ENCODE results near the gene BMPR2.
"Not testable (repeated sequence)": the region's sequence is repeated elsewhere in the genome, so short reads cannot be mapped to it uniquely, and the experiment has no call there.

BMPR2 gene

GRCh38 chr2:202545931-202546330 is 169.8 kb downstream of the BMPR2 start:
- Mint-ChIP-seq H3K27me3 (ENCODE audit: low read depth, poor library complexity) (no peaks in the 10 kb centered on the region), H3K4me3 (no peak overlapping the region), H3K9me3 (no peaks in the 10 kb centered on the region), H3K4me1 (no peaks in the 10 kb centered on the region), H3K36me3 (ENCODE audit: low read depth) (peaks cover 47% of the 10 kb centered on the region), H3K27ac (no peak overlapping the region)
- DNase-seq = no peak
- TF ChIP-seq CTCF (IDR thresholded peaks at IDR 0.05) = no peak

- DNase-seq; H3K4me1 Mint-ChIP-seq; H3K27me3 Mint-ChIP-seq (ENCODE audit: low read depth, poor library complexity); H3K27ac Mint-ChIP-seq; H3K9me3 Mint-ChIP-seq; H3K4me3 Mint-ChIP-seq: not testable (repeated sequence)
- peaks cover 42% of the 10 kb centered on the region for H3K36me3 Mint-ChIP-seq (ENCODE audit: low read depth)
Measured at GRCh38 chr2:202546499-202547141, 170.5 kb downstream of the BMPR2 start.

- Mint-ChIP-seq H3K27ac (peak overlapping the region; percentile 22), H3K4me1 (no peaks in the 10 kb centered on the region), H3K9me3 (no peaks in the 10 kb centered on the region)
Measured at GRCh38 chr2:202548240-202548639, 172.1 kb downstream of the BMPR2 start.

GRCh38 chr2:202551000-202551399 is 174.9 kb downstream of the BMPR2 start:
- peaks cover 55% of the 10 kb centered on the region for H3K36me3 Mint-ChIP-seq (ENCODE audit: low read depth)
- H3K27ac Mint-ChIP-seq; H3K9me3 Mint-ChIP-seq; H3K4me1 Mint-ChIP-seq; H3K4me3 Mint-ChIP-seq; DNase-seq; H3K27me3 Mint-ChIP-seq (ENCODE audit: low read depth, poor library complexity): not testable (repeated sequence)

More at GRCh38 chr2:202548240-202548639, 172.1 kb downstream of the BMPR2 start:
- no peaks in the 10 kb centered on the region for H3K27me3 Mint-ChIP-seq (ENCODE audit: low read depth, poor library complexity)
- DNase-seq = no peak
- no peak for TF ChIP-seq CTCF (IDR thresholded peaks at IDR 0.05)
- no peak overlapping the region for H3K4me3 Mint-ChIP-seq
- H3K36me3 Mint-ChIP-seq (ENCODE audit: low read depth) = peaks cover 49% of the 10 kb centered on the region

- H3K4me1 Mint-ChIP-seq = peaks cover 5% of the 10 kb centered on the region
- no peaks in the 10 kb centered on the region for H3K27me3 Mint-ChIP-seq (ENCODE audit: low read depth, poor library complexity)
- no peaks in the 10 kb centered on the region for H3K9me3 Mint-ChIP-seq
- no peak overlapping the region for H3K4me3 Mint-ChIP-seq
- TF ChIP-seq CTCF (IDR thresholded peaks at IDR 0.05) = no peak
- H3K27ac Mint-ChIP-seq = no peak overlapping the region
- no peak for DNase-seq
- peaks cover 54% of the 10 kb centered on the region for H3K36me3 Mint-ChIP-seq (ENCODE audit: low read depth)
Measured at GRCh38 chr2:202555356-202555755, 179.2 kb downstream of the BMPR2 start.

- no peak for DNase-seq
- Mint-ChIP-seq H3K27me3 (ENCODE audit: low read depth, poor library complexity) (no peaks in the 10 kb centered on the region), H3K27ac (no peak overlapping the region), H3K36me3 (ENCODE audit: low read depth) (peaks cover 56% of the 10 kb centered on the region), H3K9me3 (no peaks in the 10 kb centered on the region), H3K4me3 (no peak overlapping the region), H3K4me1 (peaks cover 5% of the 10 kb centered on the region)
- no peak for TF ChIP-seq CTCF (IDR thresholded peaks at IDR 0.05)
Measured at GRCh38 chr2:202560200-202560599, 184.1 kb downstream of the BMPR2 start.

- H3K27me3 Mint-ChIP-seq (ENCODE audit: low read depth, poor library complexity) = no peaks in the 10 kb centered on the region
- no peak overlapping the region for H3K27ac Mint-ChIP-seq
- H3K4me1 Mint-ChIP-seq = peaks cover 5% of the 10 kb centered on the region
- no peak for TF ChIP-seq CTCF (IDR thresholded peaks at IDR 0.05)
- peaks cover 34% of the 10 kb centered on the region for H3K36me3 Mint-ChIP-seq (ENCODE audit: low read depth)
- no peak for DNase-seq
- no peaks in the 10 kb centered on the region for H3K9me3 Mint-ChIP-seq
- no peak overlapping the region for H3K4me3 Mint-ChIP-seq
Measured at GRCh38 chr2:202564226-202564625, 188.1 kb downstream of the BMPR2 start.
